ENCODE data around the gene ASB8. TPM values are rescaled to one million over a fixed set of nuclear protein-coding genes. Genes with fewer than 3 reads are reported as not detected.
A peak's percentile ranks its signal among the peaks of the same experiment; 100 is the strongest.

The ASB8 gene
- total RNA-seq, 1 donor = 35.5 TPM

DNA sequence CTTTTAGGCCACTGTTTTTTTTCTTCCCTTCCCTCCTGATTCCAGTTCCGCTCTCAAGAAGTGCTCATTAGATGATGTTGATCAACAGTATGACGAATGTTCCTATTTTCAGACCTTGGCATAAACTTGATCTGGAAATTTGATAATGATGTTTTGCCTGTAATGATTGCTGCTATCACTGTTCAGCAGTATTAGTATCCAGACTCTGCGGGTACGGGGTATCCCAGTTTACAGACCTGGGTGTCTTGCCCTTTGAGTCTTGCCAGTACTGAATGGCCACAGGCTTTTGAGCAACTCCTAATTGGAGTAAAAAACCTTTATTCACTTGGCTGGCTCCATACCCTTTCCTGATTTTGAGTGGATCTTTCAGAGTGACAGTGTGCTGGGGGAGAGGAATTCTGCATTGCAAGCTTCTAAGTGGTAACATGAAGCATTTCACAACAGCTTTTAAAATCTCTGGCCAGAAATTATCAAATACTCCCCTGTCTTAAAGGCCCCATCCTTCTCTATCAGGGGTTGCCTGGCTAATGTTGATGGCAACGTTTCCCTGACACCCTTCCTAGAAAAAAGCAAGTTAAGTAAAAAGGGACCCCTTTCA lies 5.9 kb upstream of the ASB8 start:
- H4K20me1 ChIP-seq (ENCODE audit: insufficient read depth, low read length) = no peaks in the 10 kb centered on the region
- no peaks in the 10 kb centered on the region for H3K79me2 ChIP-seq (ENCODE audit: insufficient read depth, low read length)
- no peak overlapping the region for H3K4me3 ChIP-seq (ENCODE audit: insufficient read depth, low read length)
- no peaks in the 10 kb centered on the region for H3K4me1 ChIP-seq (ENCODE audit: insufficient read depth, low read length)
- peaks cover 14% of the 10 kb centered on the region for H3K27me3 ChIP-seq (ENCODE audit: insufficient read depth, low read length)
- H3K4me2 ChIP-seq (ENCODE audit: insufficient read depth, low read length) = no peak overlapping the region
- no peak overlapping the region for H3K27ac ChIP-seq (ENCODE audit: low read depth, low read length)
- TF ChIP-seq, protein P1, sequence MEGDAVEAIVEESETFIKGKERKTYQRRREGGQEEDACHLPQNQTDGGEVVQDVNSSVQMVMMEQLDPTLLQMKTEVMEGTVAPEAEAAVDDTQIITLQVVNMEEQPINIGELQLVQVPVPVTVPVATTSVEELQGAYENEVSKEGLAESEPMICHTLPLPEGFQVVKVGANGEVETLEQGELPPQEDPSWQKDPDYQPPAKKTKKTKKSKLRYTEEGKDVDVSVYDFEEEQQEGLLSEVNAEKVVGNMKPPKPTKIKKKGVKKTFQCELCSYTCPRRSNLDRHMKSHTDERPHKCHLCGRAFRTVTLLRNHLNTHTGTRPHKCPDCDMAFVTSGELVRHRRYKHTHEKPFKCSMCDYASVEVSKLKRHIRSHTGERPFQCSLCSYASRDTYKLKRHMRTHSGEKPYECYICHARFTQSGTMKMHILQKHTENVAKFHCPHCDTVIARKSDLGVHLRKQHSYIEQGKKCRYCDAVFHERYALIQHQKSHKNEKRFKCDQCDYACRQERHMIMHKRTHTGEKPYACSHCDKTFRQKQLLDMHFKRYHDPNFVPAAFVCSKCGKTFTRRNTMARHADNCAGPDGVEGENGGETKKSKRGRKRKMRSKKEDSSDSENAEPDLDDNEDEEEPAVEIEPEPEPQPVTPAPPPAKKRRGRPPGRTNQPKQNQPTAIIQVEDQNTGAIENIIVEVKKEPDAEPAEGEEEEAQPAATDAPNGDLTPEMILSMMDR (IDR thresholded peaks at IDR 0.05; ENCODE audit: extremely low read depth, low read depth, low read length) = no peak
- no peak for DNase-seq (ENCODE audit: insufficient read length, low spot score, missing footprints)
- no peaks in the 10 kb centered on the region for H3K9me3 ChIP-seq (ENCODE audit: low read depth, low read length)
- no peaks in the 10 kb centered on the region for H3K36me3 ChIP-seq (ENCODE audit: insufficient read depth, low read length)
- no peak overlapping the region for H2AFZ ChIP-seq (ENCODE audit: low read length)

DNA sequence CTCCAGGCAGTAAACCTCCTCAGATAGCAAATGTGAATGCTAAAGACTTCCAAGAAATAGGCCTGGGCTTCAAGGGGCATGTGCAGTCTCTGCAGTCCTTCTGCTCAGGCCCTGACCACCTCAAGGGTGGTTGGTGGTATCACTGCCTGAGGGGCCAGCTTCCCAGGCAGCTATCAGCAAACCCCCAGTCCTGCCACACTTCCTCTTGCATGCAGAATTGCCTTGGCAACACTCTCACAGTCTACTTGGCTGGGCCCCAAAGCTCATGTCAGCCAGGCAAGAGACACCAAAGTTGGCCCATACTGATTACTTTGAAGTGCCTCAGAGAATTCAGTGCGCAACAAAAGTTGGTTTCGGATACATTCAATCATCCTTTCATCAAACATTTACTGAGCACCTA lies 3.5 kb upstream of the ASB8 start:
- Histone ChIP-seq H3K79me2 (ENCODE audit: insufficient read depth, low read length) (peaks cover 15% of the 10 kb centered on the region), H3K27ac (ENCODE audit: low read depth, low read length) (no peak overlapping the region), H4K20me1 (ENCODE audit: insufficient read depth, low read length) (peaks cover 2% of the 10 kb centered on the region), H3K4me1 (ENCODE audit: insufficient read depth, low read length) (peaks cover 11% of the 10 kb centered on the region), H3K9me3 (ENCODE audit: low read depth, low read length) (no peaks in the 10 kb centered on the region), H2AFZ (ENCODE audit: low read length) (no peak overlapping the region), H3K27me3 (ENCODE audit: insufficient read depth, low read length) (peaks cover 9% of the 10 kb centered on the region), H3K36me3 (ENCODE audit: insufficient read depth, low read length) (no peaks in the 10 kb centered on the region), H3K4me3 (ENCODE audit: insufficient read depth, low read length) (no peak overlapping the region), H3K4me2 (ENCODE audit: insufficient read depth, low read length) (no peak overlapping the region)
- no peak for DNase-seq (ENCODE audit: insufficient read length, low spot score, missing footprints)
- TF ChIP-seq, protein P1 (IDR thresholded peaks at IDR 0.05; ENCODE audit: extremely low read depth, low read depth, low read length) = no peak

DNA sequence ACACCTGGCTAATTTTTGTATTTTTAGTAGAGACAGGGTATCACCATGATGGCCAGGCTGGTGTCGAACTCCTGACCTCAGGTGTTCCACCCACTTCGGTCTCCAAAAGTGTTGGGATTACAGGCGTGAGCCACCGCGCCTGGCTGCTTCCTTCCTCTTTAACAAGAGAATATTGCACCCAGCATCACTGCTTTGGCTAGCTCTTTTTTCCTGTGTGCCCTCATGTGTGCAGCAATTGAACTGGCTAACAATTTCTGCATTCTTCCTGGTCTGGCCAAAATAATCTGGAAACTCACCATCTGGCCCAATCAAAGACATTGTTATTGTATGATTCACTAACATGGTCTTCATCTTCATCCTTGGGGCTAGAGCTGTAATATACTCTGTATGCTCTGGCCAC lies 2.7 kb upstream of the ASB8 start:
- H4K20me1 ChIP-seq (ENCODE audit: insufficient read depth, low read length) = peaks cover 2% of the 10 kb centered on the region
- H2AFZ ChIP-seq (ENCODE audit: low read length) = no peak overlapping the region
- H3K27ac ChIP-seq (ENCODE audit: low read depth, low read length) = no peak overlapping the region
- H3K4me1 ChIP-seq (ENCODE audit: insufficient read depth, low read length) = peaks cover 11% of the 10 kb centered on the region
- peaks cover 8% of the 10 kb centered on the region for H3K27me3 ChIP-seq (ENCODE audit: insufficient read depth, low read length)
- no peaks in the 10 kb centered on the region for H3K9me3 ChIP-seq (ENCODE audit: low read depth, low read length)
- peaks cover 18% of the 10 kb centered on the region for H3K79me2 ChIP-seq (ENCODE audit: insufficient read depth, low read length)
- DNase-seq (ENCODE audit: insufficient read length, low spot score, missing footprints) = no peak
- TF ChIP-seq, protein P1 (IDR thresholded peaks at IDR 0.05; ENCODE audit: extremely low read depth, low read depth, low read length) = no peak
- no peak overlapping the region for H3K4me2 ChIP-seq (ENCODE audit: insufficient read depth, low read length)
- H3K4me3 ChIP-seq (ENCODE audit: insufficient read depth, low read length) = no peak overlapping the region
- no peaks in the 10 kb centered on the region for H3K36me3 ChIP-seq (ENCODE audit: insufficient read depth, low read length)

DNA sequence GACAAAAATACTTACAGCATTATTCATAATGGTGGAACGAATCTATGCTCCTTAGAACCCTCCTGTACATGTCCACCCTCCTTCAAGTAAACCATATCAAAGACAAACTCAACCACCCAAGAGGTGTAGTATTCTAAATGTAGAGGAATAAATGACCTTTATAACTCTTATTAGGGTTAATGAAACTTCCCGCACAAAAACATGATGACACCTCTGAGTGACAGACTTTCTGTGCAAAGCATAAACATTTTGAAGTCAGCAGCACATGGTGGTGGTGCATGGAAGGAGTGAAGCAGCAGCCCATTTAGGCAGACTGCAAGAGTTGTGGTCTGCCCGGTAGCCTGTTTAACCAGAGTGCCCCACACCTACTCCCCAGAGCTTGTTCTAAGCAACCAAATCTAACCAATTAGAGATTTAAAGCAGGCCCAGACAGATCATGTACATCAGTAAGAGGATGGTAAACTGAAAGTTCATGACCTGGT lies 615 bp upstream of the ASB8 start:
- peak overlapping the region; percentile 62 for H3K27ac ChIP-seq (ENCODE audit: low read depth, low read length)
- peaks cover 2% of the 10 kb centered on the region for H4K20me1 ChIP-seq (ENCODE audit: insufficient read depth, low read length)
- peaks cover 5% of the 10 kb centered on the region for H3K36me3 ChIP-seq (ENCODE audit: insufficient read depth, low read length)
- no peaks in the 10 kb centered on the region for H3K9me3 ChIP-seq (ENCODE audit: low read depth, low read length)
- H2AFZ ChIP-seq (ENCODE audit: low read length) = peak overlapping the region; percentile 96
- H3K4me2 ChIP-seq (ENCODE audit: insufficient read depth, low read length) = peak overlapping the region; percentile 92
- H3K79me2 ChIP-seq (ENCODE audit: insufficient read depth, low read length) = peaks cover 28% of the 10 kb centered on the region
- peaks cover 11% of the 10 kb centered on the region for H3K4me1 ChIP-seq (ENCODE audit: insufficient read depth, low read length)
- H3K4me3 ChIP-seq (ENCODE audit: insufficient read depth, low read length) = peak overlapping the region; percentile 94
- TF ChIP-seq, protein P1 (IDR thresholded peaks at IDR 0.05; ENCODE audit: extremely low read depth, low read depth, low read length) = no peak
- H3K27me3 ChIP-seq (ENCODE audit: insufficient read depth, low read length) = peaks cover 6% of the 10 kb centered on the region
- DNase-seq (ENCODE audit: insufficient read length, low spot score, missing footprints) = no peak
